Neural cell (in vitro differentiated cells): Measurements from ENCODE around the gene REM2.

Source experiments
- EP300 ChIP-seq: fragments of 450-650 bp; conservative IDR thresholded peaks from 2 replicates; pipeline ENCODE4 v1.6.1; 2014; ENCODE audit warnings: antibody characterized with exemption, mild to moderate bottlenecking, moderate library complexity; ENCODE audit not compliant: poor library complexity, severe bottlenecking
- EZH2 ChIP-seq: fragments of 200-600, 300-800 bp; shearing (Covaris generic), sonication (generic); IDR thresholded peaks from 2 replicates; pipeline ENCODE4 v1.6.1; 2014; ENCODE audit warnings: antibody characterized with exemption, low read length, borderline replicate concordance, mild to moderate bottlenecking; ENCODE audit not compliant: insufficient read depth, poor library complexity, severe bottlenecking
- RAD21 ChIP-seq: fragments of 450-650 bp; conservative IDR thresholded peaks from 2 replicates; pipeline ENCODE4 v1.6.1; 2014; ENCODE audit warnings: antibody characterized with exemption, mild to moderate bottlenecking, moderate library complexity
- TF ChIP-seq, protein P1 (sequence below): fragments of 450-650 bp; IDR thresholded peaks from 2 replicates; pipeline ENCODE4 v1.5.1; 2014; ENCODE audit warnings: antibody characterized with exemption, mild to moderate bottlenecking, moderate library complexity; ENCODE audit not compliant: poor library complexity, severe bottlenecking

DNA sequence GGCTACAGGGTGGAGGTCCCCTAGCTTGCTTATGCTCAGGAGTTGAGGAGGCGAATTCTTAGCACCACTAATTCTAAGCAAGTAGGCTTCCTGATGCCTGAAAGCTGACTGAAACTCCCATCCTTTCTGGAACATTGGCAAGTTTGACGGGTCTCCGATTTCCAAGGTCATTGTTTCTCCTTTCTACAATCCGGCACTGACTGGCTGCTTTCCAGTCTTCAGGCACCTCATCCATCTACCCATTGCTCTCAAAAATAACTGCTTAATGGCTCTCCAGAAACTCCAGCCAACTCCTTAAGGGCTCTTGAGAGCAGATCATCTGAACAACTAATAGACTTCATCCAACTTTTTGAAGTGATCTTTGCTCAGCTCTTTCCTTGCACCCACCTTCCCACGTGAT is 13.3 kb downstream of the REM2 start:
- TF ChIP-seq, protein P1, sequence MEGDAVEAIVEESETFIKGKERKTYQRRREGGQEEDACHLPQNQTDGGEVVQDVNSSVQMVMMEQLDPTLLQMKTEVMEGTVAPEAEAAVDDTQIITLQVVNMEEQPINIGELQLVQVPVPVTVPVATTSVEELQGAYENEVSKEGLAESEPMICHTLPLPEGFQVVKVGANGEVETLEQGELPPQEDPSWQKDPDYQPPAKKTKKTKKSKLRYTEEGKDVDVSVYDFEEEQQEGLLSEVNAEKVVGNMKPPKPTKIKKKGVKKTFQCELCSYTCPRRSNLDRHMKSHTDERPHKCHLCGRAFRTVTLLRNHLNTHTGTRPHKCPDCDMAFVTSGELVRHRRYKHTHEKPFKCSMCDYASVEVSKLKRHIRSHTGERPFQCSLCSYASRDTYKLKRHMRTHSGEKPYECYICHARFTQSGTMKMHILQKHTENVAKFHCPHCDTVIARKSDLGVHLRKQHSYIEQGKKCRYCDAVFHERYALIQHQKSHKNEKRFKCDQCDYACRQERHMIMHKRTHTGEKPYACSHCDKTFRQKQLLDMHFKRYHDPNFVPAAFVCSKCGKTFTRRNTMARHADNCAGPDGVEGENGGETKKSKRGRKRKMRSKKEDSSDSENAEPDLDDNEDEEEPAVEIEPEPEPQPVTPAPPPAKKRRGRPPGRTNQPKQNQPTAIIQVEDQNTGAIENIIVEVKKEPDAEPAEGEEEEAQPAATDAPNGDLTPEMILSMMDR: no peak
- TF ChIP-seq EZH2 (no peak), RAD21 (no peak), EP300 (no peak)
